Mesothelial cell of epicardium (in vitro differentiated cells): Measurements from ENCODE around the gene CITED2. TPM values are rescaled to one million over a fixed set of nuclear protein-coding genes. Genes with fewer than 3 reads are reported as not detected.

Source experiments
- DNase-seq, 2 experiments: peaks; one replicate each; pipeline ENCODE4 v3.0.0; 2021; ENCODE audit warnings: low spot score in 2 of 2; ENCODE audit not compliant: unreplicated experiment in 2 of 2
- H3K27ac Mint-ChIP-seq: 2 replicates; pipeline ENCODE4 v1.8.0; 2021; ENCODE audit warnings: mixed read lengths
- H3K27me3 Mint-ChIP-seq: 2 replicates; pipeline ENCODE4 v1.8.0; 2021; ENCODE audit warnings: low read depth, mixed read lengths
- H3K36me3 Mint-ChIP-seq: 2 replicates; pipeline ENCODE4 v1.8.0; 2021; ENCODE audit warnings: mixed read lengths
- H3K4me1 Mint-ChIP-seq: 2 replicates; pipeline ENCODE4 v1.8.0; 2021; ENCODE audit warnings: mixed read lengths
- H3K4me3 Mint-ChIP-seq: 2 replicates; pipeline ENCODE4 v1.8.0; 2021; ENCODE audit warnings: mild to moderate bottlenecking, moderate library complexity, mixed read lengths
- H3K9me3 Mint-ChIP-seq: 2 replicates; pipeline ENCODE4 v1.8.0; 2021; ENCODE audit warnings: mixed read lengths
- total RNA-seq: library from RNA; stranded (reverse); gene quantifications from 3 replicates; pipeline ENCODE4 v1.2.1, GENCODE V29; 2021
- TF ChIP-seq, protein P1 (sequence below): fragments of 200-600 bp; sonication (generic); IDR thresholded peaks from one replicate; pipeline ENCODE4 v1.5.0; 2021; ENCODE audit warnings: antibody characterized with exemption; ENCODE audit not compliant: unreplicated experiment

CITED2 gene
- total RNA-seq, 1 donor from 2014 or later: 85.0 TPM

DNA sequence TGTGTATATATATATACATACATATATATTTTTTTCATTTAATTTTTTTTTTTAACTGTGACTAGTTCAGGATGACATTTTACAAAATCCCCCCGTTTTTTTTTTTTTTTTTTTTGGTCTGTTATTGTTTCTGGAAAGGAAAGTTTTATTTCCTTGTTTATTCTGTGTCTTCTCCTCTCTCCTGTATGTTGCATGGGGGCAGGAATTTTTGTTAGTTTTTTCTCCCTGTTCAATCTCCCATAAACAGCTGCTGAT, 50.2 kb downstream of the CITED2 start:
- Mint-ChIP-seq H3K36me3 (no peaks in the 10 kb centered on the region), H3K4me3 (no peak overlapping the region), H3K27me3 (no peaks in the 10 kb centered on the region), H3K27ac (no peak overlapping the region), H3K9me3 (peaks cover 7% of the 10 kb centered on the region), H3K4me1 (peaks cover 23% of the 10 kb centered on the region)
- no peak for DNase-seq
- TF ChIP-seq, protein P1, sequence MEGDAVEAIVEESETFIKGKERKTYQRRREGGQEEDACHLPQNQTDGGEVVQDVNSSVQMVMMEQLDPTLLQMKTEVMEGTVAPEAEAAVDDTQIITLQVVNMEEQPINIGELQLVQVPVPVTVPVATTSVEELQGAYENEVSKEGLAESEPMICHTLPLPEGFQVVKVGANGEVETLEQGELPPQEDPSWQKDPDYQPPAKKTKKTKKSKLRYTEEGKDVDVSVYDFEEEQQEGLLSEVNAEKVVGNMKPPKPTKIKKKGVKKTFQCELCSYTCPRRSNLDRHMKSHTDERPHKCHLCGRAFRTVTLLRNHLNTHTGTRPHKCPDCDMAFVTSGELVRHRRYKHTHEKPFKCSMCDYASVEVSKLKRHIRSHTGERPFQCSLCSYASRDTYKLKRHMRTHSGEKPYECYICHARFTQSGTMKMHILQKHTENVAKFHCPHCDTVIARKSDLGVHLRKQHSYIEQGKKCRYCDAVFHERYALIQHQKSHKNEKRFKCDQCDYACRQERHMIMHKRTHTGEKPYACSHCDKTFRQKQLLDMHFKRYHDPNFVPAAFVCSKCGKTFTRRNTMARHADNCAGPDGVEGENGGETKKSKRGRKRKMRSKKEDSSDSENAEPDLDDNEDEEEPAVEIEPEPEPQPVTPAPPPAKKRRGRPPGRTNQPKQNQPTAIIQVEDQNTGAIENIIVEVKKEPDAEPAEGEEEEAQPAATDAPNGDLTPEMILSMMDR: no peak

DNA sequence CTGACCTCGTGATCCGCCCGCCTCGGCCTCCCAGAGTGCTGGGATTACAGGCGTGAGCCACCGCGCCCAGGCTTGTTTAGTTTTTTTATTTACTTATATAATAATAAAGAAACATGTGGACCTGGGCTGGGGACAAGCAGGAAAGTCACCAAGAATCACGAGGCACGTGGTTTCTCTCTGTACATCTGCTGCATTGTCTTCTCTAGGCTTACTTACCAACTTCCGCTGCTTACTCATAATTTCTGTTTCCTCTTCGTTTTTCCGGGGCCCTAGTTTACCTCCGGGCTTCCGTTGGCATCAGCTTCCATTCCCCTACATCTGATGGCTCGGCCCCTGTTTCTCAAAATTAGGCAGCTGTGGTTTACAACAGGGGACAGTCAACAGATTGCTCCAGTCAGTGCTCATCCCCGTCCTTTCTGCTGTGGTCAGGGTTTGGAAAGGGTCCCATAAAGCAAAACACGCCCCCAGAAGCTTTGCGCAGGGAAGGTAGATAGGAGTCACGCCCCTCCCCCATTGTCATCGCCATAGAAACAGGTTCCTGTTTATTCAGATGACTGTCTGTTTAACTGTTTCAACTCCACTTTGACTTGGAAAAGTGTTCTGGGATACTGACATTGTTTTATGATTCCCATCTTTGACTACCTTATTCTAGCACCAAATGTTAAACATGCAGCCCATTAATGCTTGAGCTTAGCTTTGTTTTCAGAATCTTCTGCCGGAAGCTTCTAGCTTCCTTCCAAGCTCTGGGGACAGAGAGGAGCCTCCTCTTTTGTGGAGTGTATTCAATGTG, 50.7 kb downstream of the CITED2 start:
- peak overlapping the region; percentile 16 for H3K4me3 Mint-ChIP-seq
- H3K27ac Mint-ChIP-seq: peak overlapping the region; percentile 57

More for the DNA sequence above, 50.7 kb downstream of the CITED2 start:
- Mint-ChIP-seq H3K9me3 (peaks cover 7% of the 10 kb centered on the region), H3K27me3 (no peaks in the 10 kb centered on the region), H3K4me1 (peaks cover 23% of the 10 kb centered on the region), H3K36me3 (no peaks in the 10 kb centered on the region)
- DNase-seq: no peak
- TF ChIP-seq, protein P1: no peak

Other genes with a start within 250 kb of the CITED2 start
- gene HECA, start 239.6 kb downstream of the CITED2 start, total RNA-seq: 25.9 to 28.5 TPM (median 27.5 TPM) in 3 replicates
- 0.44 to 1.6 TPM (median 0.67 TPM) in 3 replicates for gene TXLNB, start 82.7 kb downstream of the CITED2 start, total RNA-seq